ENCODE measurements around the gene DYNLRB1.

GRCh38 chr20:34479627-34480026, 36.6 kb upstream of the DYNLRB1 start:
- TF ChIP-seq EZH2 (IDR thresholded peaks at IDR 0.05; ENCODE audit: low read length, missing control alignments) (no peak), CTCF (conservative IDR thresholded peaks at IDR 0.05 in 1 of 2, IDR thresholded peaks at IDR 0.05 in 1 of 2; ENCODE audit: low read depth in 1 of 2, low read length in 2 of 2) (no peak)

Data from fibroblast of lung (primary cell).